T-helper 2 cell treated with Interferon-gamma antibody and Interleukin-4, amounts not matched to agents 100 ng/mL and 5 ng/mL, for 36 hours (primary cell): ENCODE measurements around the gene ZNF365. TPM values are rescaled to one million over a fixed set of nuclear protein-coding genes. Genes with fewer than 3 reads are reported as not detected.

Experiments used
- intact Hi-C: fragments of 100-400 bp; cut with micrococcal nuclease; formaldehyde crosslinking; loops from one replicate; pipeline ENCODE4 v1.15.1; 2023
- total RNA-seq: library from RNA; stranded (reverse); gene quantifications from 2 replicates; pipeline ENCODE4 v1.2.3, GENCODE V29; 2022

ZNF365 gene
- total RNA-seq, 1 donor from 2014 or later: not detected

DNA sequence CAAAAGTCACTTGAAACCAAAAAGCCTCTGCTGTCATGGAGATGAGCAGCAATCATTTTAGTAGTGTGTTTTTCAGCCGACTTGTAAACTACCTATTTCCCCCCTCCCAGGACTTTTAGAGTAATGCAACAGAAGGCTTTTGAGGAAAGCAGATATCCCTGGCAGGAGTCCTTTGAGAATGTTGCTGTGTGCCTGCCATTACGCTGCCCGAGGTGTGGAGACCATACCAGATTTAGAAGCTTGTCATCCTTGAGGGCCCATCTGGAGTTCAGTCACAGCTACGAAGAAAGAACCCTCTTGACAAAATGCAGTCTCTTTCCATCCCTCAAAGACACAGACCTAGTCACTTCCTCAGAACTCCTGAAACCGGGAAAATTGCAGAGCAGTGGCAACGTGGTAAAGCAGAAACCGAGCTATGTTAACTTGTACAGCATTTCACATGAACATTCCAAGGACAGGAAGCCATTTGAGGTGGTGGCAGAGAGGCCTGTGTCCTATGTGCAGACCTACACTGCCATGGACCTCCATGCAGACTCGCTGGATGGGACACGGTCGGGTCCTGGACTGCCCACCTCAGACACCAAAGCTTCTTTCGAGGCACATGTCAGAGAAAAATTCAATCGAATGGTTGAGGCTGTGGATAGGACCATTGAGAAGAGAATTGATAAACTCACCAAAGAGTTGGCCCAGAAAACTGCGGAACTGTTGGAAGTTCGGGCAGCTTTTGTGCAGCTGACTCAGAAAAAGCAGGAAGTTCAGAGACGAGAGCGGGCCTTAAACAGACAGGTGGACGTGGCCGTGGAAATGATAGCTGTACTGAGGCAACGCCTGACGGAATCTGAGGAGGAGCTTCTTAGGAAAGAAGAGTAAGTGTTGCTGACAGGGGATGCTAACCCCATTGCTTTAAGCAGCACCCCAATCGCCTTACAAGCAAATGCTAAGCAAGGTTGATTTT is 2.2 kb downstream of the ZNF365 start:
- intact Hi-C loops: loop anchor here (10.0 kb wide), 1 partner anchor 482 kb away; no protein-coding TSS in a partner anchor

DNA sequence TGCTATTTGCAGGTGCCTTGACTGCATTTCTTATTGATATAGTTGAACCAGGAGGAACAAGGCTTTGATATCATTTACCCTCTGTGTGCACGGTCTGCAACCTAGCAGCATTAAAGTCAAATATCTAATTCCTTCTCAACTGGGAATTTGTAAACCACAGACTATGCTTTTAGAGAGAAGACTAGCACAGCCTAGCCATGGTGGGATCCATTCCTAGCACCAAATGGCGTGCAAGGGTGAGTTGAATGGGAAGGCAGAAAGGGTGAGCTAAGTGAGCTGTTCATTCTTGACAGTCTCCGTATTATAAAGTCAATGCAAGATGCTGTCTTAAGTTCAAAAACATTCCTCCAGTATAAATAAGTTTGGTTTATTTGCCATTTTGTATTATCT is 2.9 kb downstream of the ZNF365 start:
- intact Hi-C loops: loop anchor here (10.0 kb wide), 1 partner anchor 482 kb away; no protein-coding TSS in a partner anchor

DNA sequence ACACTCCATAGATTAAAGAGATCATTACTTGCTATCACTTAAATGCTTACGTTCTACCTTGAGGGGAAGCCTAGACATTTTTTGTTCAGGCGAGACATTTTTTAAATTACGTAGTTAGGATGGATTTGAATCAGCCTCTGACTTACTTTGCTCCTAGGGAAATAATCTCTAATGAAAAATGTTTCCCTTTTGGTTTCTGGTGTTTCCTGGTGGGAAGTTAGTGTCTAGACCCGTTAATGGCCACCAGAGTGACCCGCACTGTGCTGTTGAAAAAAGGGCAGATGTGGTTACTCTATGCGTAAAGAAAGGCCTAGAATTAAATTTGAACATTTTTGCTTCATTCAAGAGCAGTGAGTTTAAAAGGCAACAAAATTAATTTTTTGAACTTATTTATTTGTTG is 3.8 kb downstream of the ZNF365 start:
- intact Hi-C loops: loop anchor here (10.0 kb wide), 1 partner anchor 483 kb away; no protein-coding TSS in a partner anchor

DNA sequence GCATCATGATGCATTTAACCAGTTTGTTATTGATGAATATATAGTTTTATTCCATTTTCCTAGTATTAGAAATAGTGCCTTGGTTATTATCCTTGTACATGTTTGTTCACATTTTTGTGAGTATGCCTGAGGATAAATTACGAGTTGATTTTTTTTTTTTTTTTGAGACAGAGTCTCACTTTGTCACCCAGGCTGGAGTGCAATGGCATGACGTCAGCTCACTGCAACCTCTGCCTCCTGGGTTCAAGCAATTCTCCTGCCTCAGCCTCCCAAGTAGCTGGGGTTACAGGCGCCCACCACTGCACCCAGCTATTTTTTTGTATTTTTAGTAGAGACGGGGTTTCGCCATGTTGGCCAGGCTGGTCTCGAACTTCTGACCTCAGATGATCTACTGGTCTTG is 4.7 kb downstream of the ZNF365 start:
- intact Hi-C loops: loop anchor here (10.0 kb wide), 1 partner anchor 484 kb away; no protein-coding TSS in a partner anchor

DNA sequence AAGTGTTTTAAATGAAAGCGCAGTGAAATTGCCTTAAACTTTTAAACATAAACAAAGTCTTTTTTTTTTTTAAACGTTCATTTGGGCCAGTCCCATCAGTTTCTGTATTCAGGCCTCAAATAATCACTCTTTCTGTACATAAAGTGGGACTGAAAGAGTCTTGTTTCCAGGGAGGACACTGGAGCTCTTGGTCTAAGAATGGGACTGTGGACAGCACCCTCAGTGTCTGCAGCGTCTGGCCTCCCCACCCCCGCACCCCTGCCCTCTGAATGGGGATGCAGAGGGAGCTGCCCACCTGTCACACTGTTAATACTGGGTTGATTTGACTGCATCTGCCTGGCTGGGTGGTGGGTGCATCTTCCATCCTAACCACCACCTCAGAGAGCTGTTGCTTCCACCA is 5.2 kb downstream of the ZNF365 start:
- intact Hi-C loops: loop anchor here (10.0 kb wide), 1 partner anchor 485 kb away; no protein-coding TSS in a partner anchor

DNA sequence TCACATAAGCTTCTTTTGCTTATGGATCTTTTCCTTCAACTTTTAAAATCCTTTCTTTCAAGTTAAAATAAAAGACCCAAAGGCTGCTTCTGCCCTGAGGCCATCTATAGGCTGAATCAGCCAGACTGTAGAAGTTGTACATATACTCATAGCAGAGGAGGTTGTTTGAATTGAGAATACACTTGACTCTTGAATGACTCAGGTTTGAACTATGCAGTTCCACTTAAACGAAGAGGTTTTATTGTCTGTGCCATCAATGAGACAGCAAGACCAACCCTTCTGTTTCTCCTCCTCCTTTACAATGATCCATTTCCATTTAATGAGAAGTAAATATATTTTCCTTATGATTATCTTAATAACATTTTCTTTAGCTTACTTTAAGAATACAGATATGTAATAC is 5.8 kb downstream of the ZNF365 start:
- intact Hi-C loops: loop anchor here (5.0 kb wide), 2 partner anchors 113 to 437 kb away; partner anchors contain the start of genes EGR2 and RTKN2

DNA sequence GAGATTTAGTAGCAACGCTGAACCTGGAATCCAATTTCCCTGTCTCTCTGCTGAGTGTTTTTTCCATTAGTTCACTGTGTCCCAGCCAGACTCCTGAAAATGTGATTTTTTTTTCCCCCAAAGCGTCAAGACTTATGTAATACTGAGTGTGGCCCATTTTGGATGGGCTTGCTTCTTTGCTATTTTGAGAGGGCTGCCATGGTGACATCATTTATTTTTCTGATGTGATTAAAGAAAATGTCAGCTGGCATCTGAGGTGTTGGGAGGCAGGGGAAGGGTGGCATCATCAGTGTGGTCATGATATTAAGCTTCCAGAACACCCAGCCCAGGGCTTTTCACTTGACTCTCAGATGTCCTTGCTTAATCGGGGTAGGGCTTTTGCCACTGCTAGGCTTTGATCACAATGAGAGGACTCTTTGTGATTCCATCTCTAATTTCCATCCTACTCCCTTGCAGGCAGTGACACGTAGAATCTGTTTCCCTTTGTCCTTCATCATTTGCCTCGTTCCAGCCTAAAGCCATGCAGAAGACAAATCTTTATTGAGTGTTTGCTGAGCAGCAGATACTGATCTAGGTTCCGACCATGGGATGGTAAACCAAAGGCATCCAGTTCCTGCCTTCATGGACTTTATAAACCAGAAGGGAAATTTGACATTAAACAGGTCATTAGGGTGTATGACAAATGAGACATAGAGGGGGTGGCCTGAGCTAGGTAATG is 7.4 kb downstream of the ZNF365 start:
- intact Hi-C loops: loop anchor here (5.0 kb wide), 2 partner anchors 114 to 436 kb away; partner anchors contain the start of genes EGR2 and RTKN2

DNA sequence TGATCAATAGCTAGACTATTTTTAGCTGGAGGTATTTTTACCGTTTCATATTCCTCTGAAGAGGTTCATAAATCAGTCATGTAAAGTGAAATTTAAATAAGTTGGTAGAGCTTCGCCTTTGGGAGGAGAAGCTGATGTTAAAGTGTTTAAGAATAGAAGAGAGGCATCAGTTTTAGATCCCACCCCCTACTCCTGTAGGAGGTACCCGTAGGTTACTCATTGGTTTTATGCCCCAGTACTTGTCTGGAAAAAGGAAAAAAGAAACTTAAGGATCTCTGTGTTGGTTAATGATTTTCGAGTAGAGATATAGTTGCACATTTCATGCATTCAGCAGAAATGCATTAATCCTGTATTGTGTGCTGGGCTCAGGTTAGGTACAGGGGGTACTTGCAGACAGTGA is 8.7 kb downstream of the ZNF365 start:
- intact Hi-C loops: loop anchor here (5.0 kb wide), 2 partner anchors 116 to 434 kb away; partner anchors contain the start of genes EGR2 and RTKN2

DNA sequence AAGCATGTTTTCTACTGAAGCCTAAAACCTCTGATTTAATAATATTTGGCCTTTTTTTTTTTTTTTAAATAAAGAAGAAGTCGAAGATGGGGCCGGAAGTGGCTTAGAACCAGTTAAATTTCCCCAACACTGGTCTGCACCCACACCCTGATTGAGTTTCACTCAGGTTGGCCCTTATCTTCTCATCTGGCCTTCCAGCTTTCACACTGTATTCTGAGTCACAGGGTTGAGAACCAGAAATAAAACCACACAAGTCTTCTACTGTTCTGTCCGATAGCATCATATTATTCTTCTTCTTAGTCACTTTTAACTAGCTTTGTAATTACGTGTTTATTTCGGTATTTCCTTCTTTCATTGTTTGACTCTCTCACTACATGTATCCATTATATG is 9.9 kb downstream of the ZNF365 start:
- intact Hi-C loops: loop anchor here (1.0 to 5.0 kb wide), 3 partner anchors 117 to 433 kb away; partner anchors contain the start of genes EGR2 and RTKN2

DNA sequence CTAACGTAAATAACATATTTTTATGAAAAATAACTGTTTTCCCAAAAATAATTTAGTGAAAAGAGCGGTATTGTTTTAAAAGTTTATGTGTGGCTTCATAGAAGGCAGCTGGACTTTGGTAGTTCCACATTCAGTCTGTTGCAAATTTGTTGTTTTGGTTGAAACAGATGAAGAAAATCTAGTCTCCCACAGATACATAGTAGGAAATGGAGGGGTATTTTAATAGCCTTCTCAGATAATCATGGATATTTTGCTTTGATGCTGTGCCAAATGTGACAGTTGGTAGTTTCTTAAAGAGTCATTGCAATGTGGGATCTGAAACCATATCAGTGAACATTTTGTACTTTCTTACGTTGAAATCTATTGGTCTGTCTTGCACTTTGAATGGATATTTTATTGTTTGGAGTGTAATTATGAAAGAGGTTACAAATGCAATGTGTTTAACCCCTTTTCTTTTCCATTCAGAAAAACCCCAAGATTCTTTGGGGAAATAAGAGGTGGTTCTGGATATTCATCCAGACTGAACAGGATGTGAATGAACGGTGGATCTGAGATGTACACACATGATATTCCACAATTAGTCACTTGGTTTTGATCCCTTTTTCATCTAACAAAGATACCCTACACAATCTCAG is 10.4 kb downstream of the ZNF365 start:
- intact Hi-C loops: loop anchor here (1.0 to 5.0 kb wide), 3 partner anchors 117 to 433 kb away; partner anchors contain the start of genes EGR2 and RTKN2

DNA sequence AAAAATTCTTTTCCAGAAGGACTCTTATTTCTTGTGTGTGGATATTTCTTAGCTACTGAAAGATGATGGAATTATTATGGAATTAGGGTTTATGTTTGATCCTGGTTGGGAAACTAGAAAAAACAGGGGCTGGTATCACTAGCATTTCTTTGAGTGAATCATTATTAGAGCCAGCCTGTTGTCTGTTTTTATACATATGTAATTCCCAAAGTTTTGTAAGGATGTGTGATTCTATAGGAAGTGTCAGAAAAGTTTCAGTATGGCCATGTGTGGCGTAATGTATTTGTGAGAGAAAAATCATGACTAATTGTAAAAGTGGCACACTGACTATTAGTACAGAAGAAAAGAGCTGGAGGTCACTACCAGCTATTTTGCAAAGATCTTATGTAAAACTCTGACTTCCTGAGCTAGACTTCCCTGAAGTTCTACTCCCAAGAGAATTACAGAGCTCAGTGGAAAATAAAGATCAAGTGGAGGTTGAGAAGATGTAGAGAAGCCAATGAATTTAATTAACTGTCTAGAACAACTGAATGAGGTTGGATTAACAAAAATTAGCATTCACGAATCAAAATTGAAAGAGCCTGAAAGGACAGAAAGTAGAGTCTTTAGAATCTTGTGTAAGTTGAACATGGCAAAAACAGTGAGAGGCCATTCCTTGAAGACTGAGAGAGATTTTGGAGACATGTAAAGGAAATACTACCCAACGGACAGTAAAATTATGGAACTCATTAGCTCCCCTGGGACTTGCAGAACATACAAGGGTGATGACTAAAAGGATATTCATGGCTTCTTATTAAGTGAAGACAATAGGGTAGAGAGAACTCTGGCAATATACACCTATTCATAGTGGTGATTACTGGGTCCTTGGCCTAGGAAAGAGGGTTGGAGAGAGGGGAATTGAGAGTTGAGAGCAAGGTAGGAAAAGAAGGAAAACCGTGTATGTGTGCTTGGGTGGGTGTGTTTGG is 12.5 kb downstream of the ZNF365 start:
- intact Hi-C loops: no loop called here

DNA sequence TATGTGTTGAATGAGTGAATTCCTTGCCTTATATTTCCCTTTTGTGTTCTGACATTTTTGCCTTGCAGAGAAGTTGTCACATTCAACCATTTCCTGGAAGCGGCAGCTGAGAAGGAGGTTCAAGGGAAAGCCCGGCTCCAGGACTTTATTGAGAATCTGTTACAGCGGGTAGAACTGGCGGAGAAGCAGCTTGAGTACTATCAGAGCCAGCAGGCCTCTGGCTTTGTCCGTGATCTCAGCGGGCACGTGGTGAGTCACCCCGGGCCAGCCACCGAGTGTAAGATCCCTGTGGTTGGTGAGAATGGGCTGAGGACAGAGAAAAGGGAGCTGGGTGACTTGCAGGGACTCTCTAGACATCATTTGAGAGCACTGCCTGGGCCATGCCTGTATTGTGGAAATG is 14.2 kb downstream of the ZNF365 start:
- intact Hi-C loops: no loop called here

DNA sequence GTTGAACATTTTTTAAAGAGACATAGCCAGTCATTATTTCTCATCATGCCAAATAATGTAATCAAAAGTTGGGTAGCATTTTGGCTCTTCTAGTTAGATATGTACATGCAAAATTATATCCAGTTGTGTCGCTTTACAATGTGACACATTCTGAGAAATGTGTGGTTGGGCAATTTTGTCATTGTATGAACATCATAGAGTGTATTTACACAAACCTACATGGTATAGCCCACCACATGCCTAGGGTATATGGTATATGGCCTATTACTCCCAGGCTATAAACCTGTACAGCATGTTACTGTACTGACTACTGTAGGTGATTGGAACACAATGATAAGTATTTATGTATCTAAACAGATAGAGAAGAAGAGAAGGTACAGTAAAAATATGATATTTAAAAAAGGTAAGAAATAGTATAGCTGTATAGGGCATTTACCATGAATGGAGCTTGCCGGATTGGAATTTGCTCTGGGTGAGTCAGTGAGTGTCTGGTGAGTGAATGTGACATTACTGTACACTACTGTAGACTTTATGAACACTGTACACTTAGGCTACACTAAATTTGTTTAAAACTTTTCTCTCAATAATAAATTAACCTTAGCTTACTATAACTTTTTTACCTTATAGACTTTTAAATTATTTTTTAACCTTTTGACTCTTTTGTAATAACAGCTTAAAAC is 16.5 kb downstream of the ZNF365 start:
- intact Hi-C loops: no loop called here

DNA sequence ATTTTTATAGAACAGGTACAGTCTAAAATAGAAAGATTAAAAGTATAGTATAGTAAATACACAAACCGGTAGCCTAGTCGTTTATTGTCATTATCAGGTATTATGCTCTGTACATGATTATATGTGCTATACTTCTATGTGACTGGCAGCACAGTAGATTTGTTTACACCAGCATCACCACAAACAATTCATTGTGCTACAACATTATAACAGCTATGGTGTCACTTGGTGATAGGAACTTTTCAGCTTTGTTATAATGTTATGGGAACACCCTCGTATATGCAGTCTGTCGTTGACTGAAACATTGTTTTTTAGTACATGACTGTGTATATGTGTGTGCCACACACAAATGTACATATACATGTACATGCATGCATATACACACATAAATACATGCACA is 19.1 kb downstream of the ZNF365 start:
- intact Hi-C loops: no loop called here

DNA sequence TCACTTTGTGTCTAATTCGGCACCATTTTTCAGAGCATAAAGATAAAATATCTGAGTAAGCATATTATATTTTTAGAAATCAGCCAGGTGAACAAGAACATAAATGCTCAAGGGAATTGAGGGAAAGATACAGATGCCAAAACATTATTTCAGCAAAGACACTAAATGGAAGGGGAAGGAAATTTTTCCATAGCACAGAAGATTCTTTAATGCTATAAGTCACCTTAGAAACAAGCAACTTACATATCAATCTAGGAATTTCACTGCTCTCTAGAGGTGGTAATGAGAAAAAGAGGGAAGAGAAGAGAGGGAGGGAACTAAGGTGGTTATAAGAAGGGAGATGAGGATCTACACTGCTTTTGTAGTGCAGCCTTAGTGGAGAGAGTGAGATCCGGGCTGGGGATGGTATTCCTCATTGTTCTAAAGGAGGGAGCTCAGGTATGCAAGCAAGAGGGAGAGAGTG is 20.4 kb downstream of the ZNF365 start:
- intact Hi-C loops: no loop called here

DNA sequence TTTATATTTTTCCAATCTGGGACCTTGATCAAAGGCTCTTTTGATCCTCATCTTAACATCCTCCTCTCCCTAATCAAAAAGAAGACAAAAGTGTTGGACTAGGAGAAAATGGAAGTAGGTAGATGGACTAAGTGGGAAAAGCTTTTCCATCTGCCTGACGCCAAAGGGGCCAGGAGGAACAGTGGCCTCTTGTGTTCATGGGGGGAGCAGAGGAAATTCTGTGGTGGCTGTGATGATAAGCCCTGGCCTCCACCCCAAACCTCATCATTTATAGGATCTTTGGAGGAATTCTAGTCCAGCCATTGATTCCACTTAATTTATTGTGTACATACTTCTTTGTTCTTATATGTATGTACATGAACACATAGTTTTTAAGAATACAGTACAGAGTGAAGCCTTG is 21.7 kb downstream of the ZNF365 start:
- intact Hi-C loops: no loop called here

DNA sequence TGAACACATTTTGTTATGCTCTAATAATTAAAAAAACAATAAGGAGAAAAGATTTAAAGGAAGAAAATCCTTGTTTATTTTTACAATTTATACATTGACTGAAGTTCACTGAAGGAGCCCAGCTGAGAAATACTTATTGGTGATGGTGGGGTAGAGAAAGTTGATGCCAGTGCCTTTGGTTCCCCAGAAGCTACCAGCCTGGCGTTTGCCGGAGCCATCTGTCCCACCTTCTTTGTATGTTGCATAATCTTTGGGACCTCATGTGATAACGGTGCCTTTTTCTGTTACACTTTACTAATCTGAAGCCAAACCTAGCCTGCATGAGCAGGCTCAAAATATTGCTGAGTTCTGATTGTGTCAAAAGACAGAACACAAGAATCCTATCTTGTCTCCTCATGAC is 22.7 kb downstream of the ZNF365 start:
- intact Hi-C loops: no loop called here

DNA sequence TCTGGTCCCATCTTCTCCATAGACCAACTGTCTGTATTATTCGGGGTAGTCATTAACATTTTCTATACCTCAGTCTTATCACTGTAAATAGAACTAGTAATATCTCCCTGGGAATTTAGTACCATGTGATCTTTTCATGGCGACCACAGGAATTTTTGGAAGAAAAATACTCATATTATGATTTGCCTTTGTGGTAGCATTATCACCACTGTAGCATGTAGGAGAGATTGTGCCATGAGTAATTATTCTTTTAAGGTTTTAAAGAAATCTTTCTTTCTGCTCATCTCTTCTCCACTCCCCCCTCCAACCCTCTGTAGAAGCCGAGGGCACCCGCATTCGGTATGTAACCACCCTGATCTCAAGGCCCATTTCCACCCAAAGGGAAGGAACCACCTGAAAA is 25.0 kb downstream of the ZNF365 start:
- intact Hi-C loops: no loop called here

DNA sequence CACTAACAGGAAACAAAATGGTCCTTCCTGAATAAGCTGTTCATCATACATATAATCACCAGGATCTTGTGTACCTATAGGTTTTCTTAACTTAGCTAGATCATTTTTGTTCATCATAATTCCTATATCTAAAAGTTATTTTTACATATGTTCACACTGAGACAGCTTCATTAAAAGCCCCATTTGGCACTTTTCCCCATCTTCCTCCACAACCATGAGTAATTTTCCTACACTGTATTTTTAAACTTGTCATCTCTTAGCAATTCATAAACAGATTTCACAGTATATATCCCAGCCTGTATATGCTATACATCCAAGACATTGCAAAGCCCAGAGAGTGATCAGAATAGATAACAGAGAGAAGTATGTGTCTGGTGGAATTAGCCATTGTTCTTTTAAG is 28.3 kb downstream of the ZNF365 start:
- intact Hi-C loops: no loop called here
